ENCODE data around the gene EDIL3. TPM values are rescaled to one million over a fixed set of nuclear protein-coding genes. Genes with fewer than 3 reads are reported as not detected.
A peak's percentile ranks its signal among the peaks of the same experiment; 100 is the strongest.

The EDIL3 gene
- total and polyA plus RNA-seq, 7 donors: 3.5 to 57.3 (median 37.1) TPM

GRCh38 chr5:84381502-84382362, 2.9 kb downstream of the EDIL3 start:
- H3K9me3 ChIP-seq: no peaks in the 10 kb centered on the region
- no peak for TF ChIP-seq POLR2A (IDR thresholded peaks at IDR 0.05)
- no peak for TF ChIP-seq EP300 (IDR thresholded peaks at IDR 0.05)
- peaks cover 0 to 39% (median 28%) of the 10 kb centered on the region in 3 donors for H3K27me3 ChIP-seq
- peaks cover 0 to 32% (median 24%) of the 10 kb centered on the region in 4 donors for H3K4me1 ChIP-seq
- intact Hi-C loops (cut with DNase I): loop anchor here (10.0 kb wide), 1 partner anchor 367 kb away; no protein-coding TSS in a partner anchor
- H3K27ac ChIP-seq: peak overlapping the region; percentile 57 to 72 (median 71)
- no peaks in the 10 kb centered on the region for H3K36me3 ChIP-seq
- H3K4me3 ChIP-seq: peak overlapping the region; percentile 21 to 56 (median 54)
- WGBS, 2 donors: 2 to 8% methylated on average over 14 of the region's 14 CpGs
- DNase-seq: no peak

- no peak overlapping the region for H3K4me3 ChIP-seq
- intact Hi-C loops (cut with DNase I): loop anchor here (10.0 kb wide), 1 partner anchor 365 kb away; no protein-coding TSS in a partner anchor
- peaks cover 0 to 27% (median 21%) of the 10 kb centered on the region in 4 donors for H3K4me1 ChIP-seq
- DNase-seq: no peak
- no peaks in the 10 kb centered on the region for H3K9me3 ChIP-seq
- H3K27ac ChIP-seq: peak overlapping the region in 1 of 4 donors; percentile 30
- H3K36me3 ChIP-seq: no peaks in the 10 kb centered on the region
- WGBS, 2 donors: 17 to 53% methylated on average over 2 of the region's 2 CpGs
- TF ChIP-seq EP300 (IDR thresholded peaks at IDR 0.05) (no peak), CTCF (IDR thresholded peaks at IDR 0.05) (no peak), POLR2AphosphoS5 (IDR thresholded peaks at IDR 0.05) (no peak), POLR2A (IDR thresholded peaks at IDR 0.05) (no peak)
- H3K27me3 ChIP-seq: peaks cover 0 to 29% (median 28%) of the 10 kb centered on the region in 3 donors
Measured at GRCh38 chr5:84379749-84380148, 4.9 kb downstream of the EDIL3 start.

- H3K36me3 ChIP-seq: no peaks in the 10 kb centered on the region
- H3K27ac ChIP-seq: peak overlapping the region in 2 of 4 donors; percentile 1 to 30
- TF ChIP-seq POLR2AphosphoS5 (IDR thresholded peaks at IDR 0.05): no peak
- TF ChIP-seq EP300 (IDR thresholded peaks at IDR 0.05): no peak
- TF ChIP-seq POLR2A (IDR thresholded peaks at IDR 0.05): no peak
- TF ChIP-seq CTCF (IDR thresholded peaks at IDR 0.05): no peak
- no peaks in the 10 kb centered on the region for H3K9me3 ChIP-seq
- WGBS, 2 donors: 15 to 54% methylated on average over 2 of the region's 2 CpGs
- H3K27me3 ChIP-seq: peaks cover 0 to 22% (median 20%) of the 10 kb centered on the region in 3 donors
- H3K4me3 ChIP-seq: no peak overlapping the region
- intact Hi-C loops (cut with DNase I): no loop called here
- DNase-seq: no peak
- peaks cover 0 to 21% (median 13%) of the 10 kb centered on the region in 4 donors for H3K4me1 ChIP-seq
Measured at GRCh38 chr5:84378961-84379360, 5.7 kb downstream of the EDIL3 start.

- peaks cover 0 to 17% (median 15%) of the 10 kb centered on the region in 3 donors for H3K27me3 ChIP-seq
- H3K36me3 ChIP-seq: no peaks in the 10 kb centered on the region
- peaks cover 0 to 15% (median 10%) of the 10 kb centered on the region in 4 donors for H3K4me1 ChIP-seq
- DNase-seq: no peak
- TF ChIP-seq CTCF (IDR thresholded peaks at IDR 0.05): no peak
- peak overlapping the region in 2 of 4 donors; percentile 25 to 30 for H3K27ac ChIP-seq
- intact Hi-C loops (cut with DNase I): no loop called here
- WGBS, 2 donors: 8 to 61% methylated on average over 1 of the region's 1 CpG
- no peaks in the 10 kb centered on the region for H3K9me3 ChIP-seq
- no peak overlapping the region for H3K4me3 ChIP-seq
Measured at GRCh38 chr5:84378420-84378819, 6.3 kb downstream of the EDIL3 start.

- Histone ChIP-seq H3K27ac (no peak overlapping the region), H3K27me3 (no peaks in the 10 kb centered on the region), H3K9me3 (no peaks in the 10 kb centered on the region), H3K4me3 (no peak overlapping the region), H3K4me1 (peaks cover 0 to 5% (median 0%) of the 10 kb centered on the region in 4 donors), H3K36me3 (no peaks in the 10 kb centered on the region)
- WGBS, 2 donors: 83 to 86% methylated on average over 1 of the region's 1 CpG
- TF ChIP-seq POLR2AphosphoS5 (IDR thresholded peaks at IDR 0.05): no peak
- TF ChIP-seq CTCF (IDR thresholded peaks at IDR 0.05): no peak
- no peak for TF ChIP-seq POLR2A (IDR thresholded peaks at IDR 0.05)
- no peak for TF ChIP-seq EP300 (IDR thresholded peaks at IDR 0.05)
- intact Hi-C loops (cut with DNase I): no loop called here
- DNase-seq: no peak
Measured at GRCh38 chr5:84376346-84376745, 8.3 kb downstream of the EDIL3 start.

All from sigmoid colon (tissue), 7 donors.